Measurements from ENCODE around the gene PSMA7. TPM values are rescaled to one million over a fixed set of nuclear protein-coding genes. Genes with fewer than 3 reads are reported as not detected.

PSMA7 gene
- total and polyA plus RNA-seq, 2 of the 8 experiments (the other 6 are each of a cell fraction or from before 2014, with no cell fraction given), result 361 to 648 TPM

GRCh38 chr20:62160876-62161275, 17.7 kb upstream of the PSMA7 start:
- WGBS, 2 experiments (ENCODE audit: extremely low coverage in 1 of 2, insufficient coverage in 1 of 2, insufficient read length in 1 of 2, insufficient replicate concordance in 2 of 2, low coverage in 1 of 2, low lambda C conversion rate in 2 of 2, missing lambda C conversion rate in 1 of 2), result 97% methylated on average over 17 of the region's 17 CpGs; no CpG with 5 or more reads in 1 of the 2 experiments
- no peak overlapping the region for H4K91ac ChIP-seq (replicated peaks; ENCODE audit: insufficient read length, low read length)
- H3K36me3 ChIP-seq (ENCODE audit: control insufficient read depth in 2 of 4, insufficient read depth in 4 of 4, low read length in 3 of 4), result peaks cover 13 to 43% (median 27%) of the 10 kb centered on the region in 4 experiments
- FAIRE-seq, result no peak
- H3K27me3 ChIP-seq (replicated peaks in 1 of 4; ENCODE audit: control insufficient read depth in 3 of 4, extremely low read depth in 1 of 4, insufficient read depth in 3 of 4, low read length in 3 of 4), result no peaks in the 10 kb centered on the region
- no peak overlapping the region for H3K18ac ChIP-seq (ENCODE audit: extremely low read depth, low read length)
- no peak overlapping the region for H4K5ac ChIP-seq (ENCODE audit: insufficient read length, low read depth, low read length)
- H3K56ac ChIP-seq (replicated peaks; ENCODE audit: insufficient read length, low read depth, low read length), result no peak overlapping the region
- peaks cover 18 to 56% of the 10 kb centered on the region in 2 experiments for H4K20me1 ChIP-seq (replicated peaks in 1 of 2; ENCODE audit: control insufficient read depth in 1 of 2, insufficient read depth in 2 of 2, low read length in 2 of 2)
- H3K79me2 ChIP-seq (ENCODE audit: control insufficient read depth in 1 of 2, insufficient read depth in 2 of 2, low read length in 2 of 2), result peaks cover 5 to 41% of the 10 kb centered on the region in 2 experiments; a peak in 3 of 4 replicates
- no peak overlapping the region for H3K4me3 ChIP-seq (ENCODE audit: extremely low read depth in 1 of 4, insufficient read depth in 2 of 4, low read depth in 3 of 4, low read length in 4 of 4)
- H2AFZ ChIP-seq (ENCODE audit: low read length), result no peak overlapping the region
- H2BK5ac ChIP-seq (ENCODE audit: low read depth, low read length), result no peak overlapping the region
- H4K8ac ChIP-seq (ENCODE audit: extremely low read depth, insufficient read depth, low read length), result no peak overlapping the region; the same call in 1 of the 2 replicates
- H3K14ac ChIP-seq (ENCODE audit: insufficient read length), result no peak overlapping the region
- H2BK120ac ChIP-seq (replicated peaks; ENCODE audit: low read depth, low read length), result no peak overlapping the region
- H2AK5ac ChIP-seq (ENCODE audit: low read depth, low read length), result no peak overlapping the region
- no peak overlapping the region for H2BK12ac ChIP-seq (ENCODE audit: low read depth, low read length)
- no peak overlapping the region for H3K9ac ChIP-seq (replicated peaks in 1 of 4; ENCODE audit: extremely low read depth in 1 of 4, low read depth in 3 of 4, low read length in 3 of 4)
- DNase-seq (ENCODE audit: low read depth in 1 of 2, low spot score in 2 of 2), result no peak
- no peak overlapping the region for H3K23ac ChIP-seq (ENCODE audit: insufficient read length)
- H3K9me3 ChIP-seq (ENCODE audit: insufficient read depth in 2 of 2, low read depth in 1 of 2, low read length in 1 of 2), result no peaks in the 10 kb centered on the region
- H2BK15ac ChIP-seq (ENCODE audit: low read length), result no peak overlapping the region
- no peaks in the 10 kb centered on the region for H3K23me2 ChIP-seq (ENCODE audit: low read depth, low read length)
- CTCF ChIA-PET (ENCODE audit: partially characterized antibody), result no interaction called here
- H3K4ac ChIP-seq (replicated peaks; ENCODE audit: insufficient read length, low read depth, low read length), result no peak overlapping the region
- no peak overlapping the region for H3K4me2 ChIP-seq (ENCODE audit: insufficient read depth in 1 of 2, low read depth in 2 of 2, low read length in 2 of 2)
- no peak overlapping the region for H2BK20ac ChIP-seq (ENCODE audit: low read length)
- no peak overlapping the region for H3K27ac ChIP-seq (ENCODE audit: low read depth, low read length)
- H3K4me1 ChIP-seq (replicated peaks in 1 of 4; ENCODE audit: control insufficient read depth in 3 of 4, insufficient read depth in 4 of 4, low read length in 3 of 4), result peaks cover 0 to 7% (median 3%) of the 10 kb centered on the region in 4 experiments; a peak in 5 of 7 replicates
- peaks cover 8% of the 10 kb centered on the region for H3K79me1 ChIP-seq (ENCODE audit: low read depth, low read length)
- POLR2A ChIA-PET (ENCODE audit: partially characterized antibody), result interaction anchor here (1.5 to 1.9 kb wide), 2 partner anchors 11 to 27 kb away, joined by 3 to 5 read pairs; no protein-coding TSS in a partner anchor
- TF ChIP-seq TAF1 (IDR thresholded peaks at IDR 0.05; ENCODE audit: low read depth, low read length) (no peak), TBP (IDR thresholded peaks at IDR 0.05; ENCODE audit: low read depth, low read length) (no peak), RNF2 (IDR thresholded peaks at IDR 0.05; ENCODE audit: borderline replicate concordance, low read depth, low read length, missing control alignments, poor library complexity, severe bottlenecking) (no peak), YY1 (IDR thresholded peaks at IDR 0.05; ENCODE audit: low read depth, low read length) (no peak), KDM5A (IDR thresholded peaks at IDR 0.05; ENCODE audit: low read length) (no peak), CHD2 (IDR thresholded peaks at IDR 0.05; ENCODE audit: low read length) (no peak), TAF7 (optimal IDR thresholded peaks at IDR 0.05; ENCODE audit: borderline replicate concordance, low read depth, low read length) (no peak), USF2 (IDR thresholded peaks at IDR 0.05; ENCODE audit: low read length) (no peak), ATF3 (IDR thresholded peaks at IDR 0.05; ENCODE audit: insufficient read depth, low read depth, low read length) (no peak), RFX5 (IDR thresholded peaks at IDR 0.05; ENCODE audit: borderline replicate concordance, low read depth, low read length) (no peak), RAD21 (IDR thresholded peaks at IDR 0.05 in 1 of 2, conservative IDR thresholded peaks at IDR 0.05 in 1 of 2; ENCODE audit: low read depth in 2 of 2, low read length in 2 of 2) (no peak), POLR2A (IDR thresholded peaks at IDR 0.05; ENCODE audit: control extremely low read depth in 1 of 2, low read depth in 2 of 2, low read length in 2 of 2) (no peak)
